Caki2 (cell line): ENCODE data around the gene ATP9B. TPM values are rescaled to one million over a fixed set of nuclear protein-coding genes. Genes with fewer than 3 reads are reported as not detected.

Experiments used
- DNase-seq: peaks from one replicate; pipeline ENCODE4 v3.0.0-alpha.2; 2015; ENCODE audit warnings: low read depth
- in situ Hi-C: cut with HindIII; loops from 2 replicates; pipeline ENCODE4 v1.10.0; 2016; ENCODE audit warnings: low sequenced_read_pairs, low pct_unique_long_range_greater_than_20kb, mixed read lengths
- total RNA-seq: library from RNA; depleted of rRNA; stranded (reverse); fragments of >200 nt; shearing (Covaris generic); gene quantifications from 2 replicates; pipeline ENCODE4 v1.2.3, GENCODE V29; 2014; ENCODE audit warnings: low replicate concordance

ATP9B gene
- total RNA-seq, 1 experiment from 2014 or later: 60.4 TPM

GRCh38 chr18:79413901-79414300, 344.7 kb downstream of the ATP9B start:
- in situ Hi-C loops: no loop called here
- DNase-seq: no peak

- no peak for DNase-seq
- in situ Hi-C loops: no loop called here
These were observed 347.0 kb downstream of the ATP9B start for GRCh38 chr18:79416022-79416676.

- in situ Hi-C loops: no loop called here
- no peak for DNase-seq
These were observed 347.5 kb downstream of the ATP9B start for GRCh38 chr18:79416677-79417052.

GRCh38 chr18:79418236-79418635, 349.0 kb downstream of the ATP9B start:
- in situ Hi-C loops: no loop called here
- no peak for DNase-seq

- DNase-seq: no peak
- in situ Hi-C loops: no loop called here
These were observed 349.4 kb downstream of the ATP9B start for GRCh38 chr18:79418642-79419041.

GRCh38 chr18:79420033-79420745, 351.0 kb downstream of the ATP9B start:
- no peak for DNase-seq
- in situ Hi-C loops: no loop called here

GRCh38 chr18:79421275-79421857, 352.2 kb downstream of the ATP9B start:
- in situ Hi-C loops: no loop called here
- DNase-seq: no peak

GRCh38 chr18:79422022-79422782, 353.0 kb downstream of the ATP9B start:
- no peak for DNase-seq
- in situ Hi-C loops: no loop called here

GRCh38 chr18:79422783-79423165, 353.6 kb downstream of the ATP9B start:
- in situ Hi-C loops: no loop called here

GRCh38 chr18:79423211-79424007, 354.2 kb downstream of the ATP9B start:
- in situ Hi-C loops: no loop called here
- DNase-seq: no peak

More at GRCh38 chr18:79422783-79423165, 353.6 kb downstream of the ATP9B start:
- no peak for DNase-seq

- in situ Hi-C loops: no loop called here
- DNase-seq: no peak
These were observed 354.9 kb downstream of the ATP9B start for GRCh38 chr18:79424008-79424565.

GRCh38 chr18:79424880-79425568, 355.8 kb downstream of the ATP9B start:
- in situ Hi-C loops: no loop called here
- DNase-seq: no peak

GRCh38 chr18:79425569-79425886, 356.3 kb downstream of the ATP9B start:
- in situ Hi-C loops: no loop called here
- no peak for DNase-seq

- DNase-seq: no peak
- in situ Hi-C loops: no loop called here
These were observed 357.4 kb downstream of the ATP9B start for GRCh38 chr18:79426376-79427300.

- no peak for DNase-seq
- in situ Hi-C loops: no loop called here
These were observed 358.4 kb downstream of the ATP9B start for GRCh38 chr18:79427368-79428225.
